Measurements from ENCODE around the gene RNU6-8.

DNA sequence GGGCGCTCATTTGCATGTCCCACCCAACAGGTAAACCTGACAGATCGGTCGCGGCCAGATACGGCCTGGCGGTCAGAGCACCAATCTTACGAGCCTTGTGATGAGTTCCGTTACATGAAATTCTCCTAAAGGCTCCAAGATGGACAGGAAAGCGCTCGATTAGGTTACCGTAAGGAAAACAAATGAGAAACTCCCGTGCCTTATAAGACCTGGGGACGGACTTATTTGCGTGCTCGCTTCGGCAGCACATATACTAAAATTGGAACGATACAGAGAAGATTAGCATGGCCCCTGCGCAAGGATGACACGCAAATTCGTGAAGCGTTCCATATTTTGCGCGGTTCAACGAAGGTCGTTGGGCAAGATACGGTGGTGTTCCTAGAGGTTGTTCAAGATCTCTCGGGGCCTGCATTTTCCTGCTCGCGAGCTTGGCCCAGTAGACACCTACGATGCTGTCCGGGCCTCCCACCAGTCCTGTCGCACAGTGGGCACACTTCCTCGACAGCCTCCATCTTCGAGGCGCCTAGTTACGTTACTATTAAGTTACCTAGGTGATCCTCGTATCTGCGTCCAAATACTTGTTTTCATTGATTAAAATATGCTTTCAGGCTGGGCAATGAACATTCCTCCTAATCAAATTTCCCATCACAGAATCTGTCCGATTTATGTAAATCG is 1.1 kb downstream of the RNU6-8 start, which contains the start of gene RNU6-7:
- no peak for TF ChIP-seq EGR1 (IDR thresholded peaks at IDR 0.05)
- TF ChIP-seq TCF12 (IDR thresholded peaks at IDR 0.05; ENCODE audit: low read depth) = no peak
- peak; percentile 18; the same call in 1 of the 2 replicates for TF ChIP-seq CEBPB (IDR thresholded peaks at IDR 0.05)
- no peak for TF ChIP-seq TAF1 (IDR thresholded peaks at IDR 0.05; ENCODE audit: low read depth)
- no peak for TF ChIP-seq ZBTB7A (IDR thresholded peaks at IDR 0.05; ENCODE audit: low read depth)
- TF ChIP-seq, protein P1, sequence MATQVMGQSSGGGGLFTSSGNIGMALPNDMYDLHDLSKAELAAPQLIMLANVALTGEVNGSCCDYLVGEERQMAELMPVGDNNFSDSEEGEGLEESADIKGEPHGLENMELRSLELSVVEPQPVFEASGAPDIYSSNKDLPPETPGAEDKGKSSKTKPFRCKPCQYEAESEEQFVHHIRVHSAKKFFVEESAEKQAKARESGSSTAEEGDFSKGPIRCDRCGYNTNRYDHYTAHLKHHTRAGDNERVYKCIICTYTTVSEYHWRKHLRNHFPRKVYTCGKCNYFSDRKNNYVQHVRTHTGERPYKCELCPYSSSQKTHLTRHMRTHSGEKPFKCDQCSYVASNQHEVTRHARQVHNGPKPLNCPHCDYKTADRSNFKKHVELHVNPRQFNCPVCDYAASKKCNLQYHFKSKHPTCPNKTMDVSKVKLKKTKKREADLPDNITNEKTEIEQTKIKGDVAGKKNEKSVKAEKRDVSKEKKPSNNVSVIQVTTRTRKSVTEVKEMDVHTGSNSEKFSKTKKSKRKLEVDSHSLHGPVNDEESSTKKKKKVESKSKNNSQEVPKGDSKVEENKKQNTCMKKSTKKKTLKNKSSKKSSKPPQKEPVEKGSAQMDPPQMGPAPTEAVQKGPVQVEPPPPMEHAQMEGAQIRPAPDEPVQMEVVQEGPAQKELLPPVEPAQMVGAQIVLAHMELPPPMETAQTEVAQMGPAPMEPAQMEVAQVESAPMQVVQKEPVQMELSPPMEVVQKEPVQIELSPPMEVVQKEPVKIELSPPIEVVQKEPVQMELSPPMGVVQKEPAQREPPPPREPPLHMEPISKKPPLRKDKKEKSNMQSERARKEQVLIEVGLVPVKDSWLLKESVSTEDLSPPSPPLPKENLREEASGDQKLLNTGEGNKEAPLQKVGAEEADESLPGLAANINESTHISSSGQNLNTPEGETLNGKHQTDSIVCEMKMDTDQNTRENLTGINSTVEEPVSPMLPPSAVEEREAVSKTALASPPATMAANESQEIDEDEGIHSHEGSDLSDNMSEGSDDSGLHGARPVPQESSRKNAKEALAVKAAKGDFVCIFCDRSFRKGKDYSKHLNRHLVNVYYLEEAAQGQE (IDR thresholded peaks at IDR 0.05; ENCODE audit: low read depth) = no peak
